Heart left ventricle (tissue), 16 donors: ENCODE measurements around the gene TBC1D1. TPM values are rescaled to one million over a fixed set of nuclear protein-coding genes. Genes with fewer than 3 reads are reported as not detected.
A peak's percentile ranks its signal among the peaks of the same experiment; 100 is the strongest.

Experiments
- ATAC-seq, 4 donors: fragments of 200-7000 bp; cut with Tn5 transposase; one replicate each; pipeline ENCODE4 v1.9.1; 2020 to 2022; ENCODE audit warnings: moderate library complexity in 4 of 4, mild to moderate bottlenecking in 3 of 4, moderate number of reproducible peaks in 1 of 4
- DNase-seq, 5 donors: peaks; one replicate each; pipeline ENCODE4 v3.0.0-alpha.2; 2020
- H3K27ac ChIP-seq, 12 donors: fragments of 200-600 bp; sonication (generic) in 4 of 12; one replicate each; pipeline versions ENCODE4 v1.5.0 to v1.8.0; 2016 to 2022; ENCODE audit warnings: mild to moderate bottlenecking in 2 of 12
- H3K27me3 ChIP-seq, 9 donors: fragments of 200-600 bp; sonication (generic) in 2 of 9; one replicate each; pipeline versions ENCODE4 v1.5.1 to v1.8.0; 2016 to 2022; ENCODE audit warnings: mild to moderate bottlenecking in 3 of 9
- H3K36me3 ChIP-seq, 9 donors: fragments of 200-600 bp; sonication (generic) in 2 of 9; one replicate each; pipeline versions ENCODE4 v1.5.0 to v1.8.0; 2018 to 2022; ENCODE audit warnings: mild to moderate bottlenecking in 2 of 9
- H3K4me1 ChIP-seq, 12 donors: fragments of 200-600 bp; sonication (generic) in 4 of 12; one replicate each; pipeline versions ENCODE4 v1.5.0 to v1.8.0; 2016 to 2022; ENCODE audit warnings: mild to moderate bottlenecking in 3 of 12
- H3K4me3 ChIP-seq, 12 donors: fragments of 200-600 bp; sonication (generic) in 4 of 12; one replicate each; pipeline versions ENCODE4 v1.5.0 to v1.8.0; 2017 to 2022; ENCODE audit warnings: mild to moderate bottlenecking in 9 of 12, moderate library complexity in 4 of 12
- H3K9me3 ChIP-seq, 12 donors: fragments of 200-600 bp; sonication (generic) in 4 of 12; one replicate each; pipeline versions ENCODE4 v1.5.0 to v1.8.0; 2016 to 2022; ENCODE audit warnings: mild to moderate bottlenecking in 1 of 12
- POLR2A ChIP-seq, 2 donors: fragments of 450-650 bp; IDR thresholded peaks; one replicate each; pipeline ENCODE4 v1.6.1; 2017; ENCODE audit warnings: antibody characterized with exemption in 2 of 2, mild to moderate bottlenecking in 2 of 2, moderate library complexity in 2 of 2
- WGBS, 4 donors: extraction: QIAGEN DNeasy Blood & Tissue Kit in 2 of 4; methylation state at CpG; one replicate each; pipeline versions ENCODE4 v1.1.5 to v1.1.7; 2013 to 2018; 5-methylcytosine and 5-hydroxymethylcytosine counted together
- intact Hi-C, 10 donors: fragments of 100-400 bp; cut with DNase I; formaldehyde crosslinking; loops; one replicate each; pipeline versions ENCODE4 v1.11.1 to v1.14.2; 2022
- polyA plus RNA-seq, 2 donors: library from polyadenylated mRNA; stranded (reverse); fragments of 200-250 nt; gene quantifications; one replicate each; pipeline ENCODE4 v1.2.3, GENCODE V29; 2013
- total RNA-seq, 9 donors: library from RNA; depleted of rRNA in 2 of 9; stranded (reverse); fragments of >200 nt in 2 of 9; fragmentation: NEBNext Ultra II Directional in 3 of 9; extraction: Animal tissue kit (Norgen Biotek cat#: 25700) in 3 of 9; gene quantifications; one replicate each; pipeline versions ENCODE4 v1.1.0 to v1.2.4, GENCODE V29; 2016 to 2023
- TF ChIP-seq, protein P1 (sequence below), 12 donors: fragments of 200-600 bp; sonication (generic) in 4 of 12; IDR thresholded peaks; one replicate each; pipeline versions ENCODE4 v1.5.0 to v1.8.0; 2018 to 2022; ENCODE audit warnings: antibody characterized with exemption in 12 of 12, mild to moderate bottlenecking in 5 of 12
- donor health status: ischemic (EF 13 %, LVEDD 7.1; RV severe dilation, severe dysfunction).
- donor health status: healthy with polysubstance abuse.
- donor health status: DM: no; HTN: yes; CAD: no.
- donor health status: DM: no; HTN: no; CAD: no.
- donor health status: ischemic (EF 25% LVEDD 6.9; RV normal size, moderate dysfunction).
- donor health status: ischemic (EF 25% LVEDD 5.7; RV mildly dilated, moderate dysfunction).
- donor health status: healthy.
- donor health status: DM: yes; HTN: yes; CAD: no.
- donor health status: ischemic (EF 35%, LVEDD 5.7; RV mildly dilated, moderate dysfunction).
- donor health status: nonischemic (EF 11% LVEDD 7.7; RV severe dilation, severe dysfunction).
- donor health status: DM: yes; HTN: yes; CAD: no.
- donor health status: PGD.
- donor health status: ischemic (EF 29% LVEDD 5.4; RV normal size, mild dysfunction).
- donor health status: nonischemic (EF 23%, LVEDD 6.1; RV moderate dilation, normal function).

Gene TBC1D1
- total and polyA plus RNA-seq, 11 donors, result 81.7 to 269 (median 140) TPM

DNA sequence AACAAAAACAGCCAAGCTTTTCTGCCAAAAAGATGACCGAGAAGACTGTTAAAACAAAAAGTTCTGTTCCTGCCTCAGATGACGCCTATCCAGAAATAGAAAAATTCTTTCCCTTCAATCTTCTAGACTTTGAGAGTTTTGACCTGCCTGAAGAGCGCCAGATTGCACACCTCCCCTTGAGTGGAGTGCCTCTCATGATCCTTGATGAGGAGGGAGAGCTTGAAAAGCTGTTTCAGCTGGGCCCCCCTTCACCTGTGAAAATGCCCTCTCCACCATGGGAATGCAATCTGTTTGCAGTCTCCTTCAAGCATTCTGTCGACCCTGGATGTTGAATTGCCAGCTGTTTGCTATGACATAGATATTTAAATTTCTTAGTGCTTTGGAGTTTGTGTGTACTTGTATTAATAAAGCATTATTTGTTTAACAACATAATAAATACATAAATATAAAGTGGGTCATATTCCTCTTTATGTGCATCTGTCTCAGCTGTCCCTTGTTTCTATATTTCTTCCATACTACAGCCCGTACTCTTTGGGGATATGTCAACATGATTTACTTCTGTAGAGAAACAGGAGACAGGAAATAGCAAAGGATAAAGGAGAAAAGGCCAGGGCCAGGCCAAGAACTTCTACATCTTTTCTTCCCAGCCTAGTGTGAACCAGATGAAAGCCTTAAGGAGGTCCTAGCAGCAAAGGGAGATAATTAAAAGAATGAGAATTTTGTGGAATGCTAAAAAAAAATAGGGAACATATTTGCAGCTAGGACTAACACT lies 70.0 kb downstream of the TBC1D1 start:
- DNase-seq (no peak), ATAC-seq (no peak)
- peaks cover 0 to 14% (median 0%) of the 10 kb centered on the region in 12 donors for H3K4me1 ChIP-seq
- TF ChIP-seq, protein P1, sequence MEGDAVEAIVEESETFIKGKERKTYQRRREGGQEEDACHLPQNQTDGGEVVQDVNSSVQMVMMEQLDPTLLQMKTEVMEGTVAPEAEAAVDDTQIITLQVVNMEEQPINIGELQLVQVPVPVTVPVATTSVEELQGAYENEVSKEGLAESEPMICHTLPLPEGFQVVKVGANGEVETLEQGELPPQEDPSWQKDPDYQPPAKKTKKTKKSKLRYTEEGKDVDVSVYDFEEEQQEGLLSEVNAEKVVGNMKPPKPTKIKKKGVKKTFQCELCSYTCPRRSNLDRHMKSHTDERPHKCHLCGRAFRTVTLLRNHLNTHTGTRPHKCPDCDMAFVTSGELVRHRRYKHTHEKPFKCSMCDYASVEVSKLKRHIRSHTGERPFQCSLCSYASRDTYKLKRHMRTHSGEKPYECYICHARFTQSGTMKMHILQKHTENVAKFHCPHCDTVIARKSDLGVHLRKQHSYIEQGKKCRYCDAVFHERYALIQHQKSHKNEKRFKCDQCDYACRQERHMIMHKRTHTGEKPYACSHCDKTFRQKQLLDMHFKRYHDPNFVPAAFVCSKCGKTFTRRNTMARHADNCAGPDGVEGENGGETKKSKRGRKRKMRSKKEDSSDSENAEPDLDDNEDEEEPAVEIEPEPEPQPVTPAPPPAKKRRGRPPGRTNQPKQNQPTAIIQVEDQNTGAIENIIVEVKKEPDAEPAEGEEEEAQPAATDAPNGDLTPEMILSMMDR (IDR thresholded peaks at IDR 0.05), result no peak
- no peak for TF ChIP-seq POLR2A (IDR thresholded peaks at IDR 0.05)
- H3K27ac ChIP-seq, result peak overlapping the region in 1 of 12 donors; percentile 4
- no peaks in the 10 kb centered on the region for H3K9me3 ChIP-seq
- H3K36me3 ChIP-seq, result no peaks in the 10 kb centered on the region
- 66 to 78% (median 75%) methylated on average over 5 of the region's 5 CpGs for WGBS, 4 donors
- intact Hi-C loops, result no loop called here
- no peaks in the 10 kb centered on the region for H3K27me3 ChIP-seq
- H3K4me3 ChIP-seq, result no peak overlapping the region

DNA sequence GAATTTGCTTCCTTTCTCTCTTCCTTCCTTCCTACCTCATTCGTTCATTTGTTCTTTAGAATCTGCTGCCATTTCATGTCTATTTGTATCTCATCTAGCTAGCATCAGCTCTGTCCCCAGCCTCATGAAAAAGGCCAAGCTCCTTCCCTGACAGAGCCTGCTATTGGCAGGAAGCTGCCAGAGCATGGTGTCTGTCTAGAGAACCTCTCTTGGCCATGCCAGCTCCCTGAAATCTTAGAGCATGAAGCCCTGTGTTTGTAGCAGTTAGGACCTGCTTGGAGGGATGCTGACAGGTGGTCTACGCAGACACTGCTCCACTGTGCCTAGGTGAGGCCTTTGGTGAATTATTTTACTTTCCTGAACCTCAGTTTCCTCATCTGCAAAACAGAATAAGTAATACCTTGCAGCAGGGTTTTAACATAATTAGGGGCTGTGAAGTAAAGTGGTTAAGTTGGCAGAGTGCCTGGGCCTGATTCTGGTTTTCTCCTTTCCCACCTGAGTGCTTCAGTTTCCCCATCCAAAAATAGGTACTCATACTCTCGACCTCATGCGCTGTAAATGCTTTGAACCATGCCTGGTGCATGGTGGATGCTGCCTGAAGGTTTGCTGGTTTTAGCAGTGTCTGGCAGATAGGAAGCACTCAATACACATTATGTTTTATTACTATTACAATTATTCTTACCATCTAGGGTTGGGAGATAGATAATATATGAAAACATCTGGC lies 74.0 kb downstream of the TBC1D1 start:
- no peak overlapping the region for H3K4me3 ChIP-seq
- H3K27me3 ChIP-seq, result no peaks in the 10 kb centered on the region
- TF ChIP-seq, protein P1 (IDR thresholded peaks at IDR 0.05), result no peak
- no peak for TF ChIP-seq POLR2A (IDR thresholded peaks at IDR 0.05)
- DNase-seq (no peak), ATAC-seq (peak in 1 of 4 donors; percentile 36)
- H3K36me3 ChIP-seq, result no peaks in the 10 kb centered on the region
- peaks cover 0 to 35% (median 9%) of the 10 kb centered on the region in 12 donors for H3K4me1 ChIP-seq
- no peaks in the 10 kb centered on the region for H3K9me3 ChIP-seq
- peak overlapping the region in 1 of 12 donors; percentile 38 for H3K27ac ChIP-seq
- 69 to 79% (median 77%) methylated on average over 4 of the region's 4 CpGs for WGBS, 4 donors
- intact Hi-C loops, result loop anchor here in 1 of 10 donors (5.0 kb wide), 2 partner anchors 73 to 143 kb away; partner anchors contain the start of gene TBC1D1

DNA sequence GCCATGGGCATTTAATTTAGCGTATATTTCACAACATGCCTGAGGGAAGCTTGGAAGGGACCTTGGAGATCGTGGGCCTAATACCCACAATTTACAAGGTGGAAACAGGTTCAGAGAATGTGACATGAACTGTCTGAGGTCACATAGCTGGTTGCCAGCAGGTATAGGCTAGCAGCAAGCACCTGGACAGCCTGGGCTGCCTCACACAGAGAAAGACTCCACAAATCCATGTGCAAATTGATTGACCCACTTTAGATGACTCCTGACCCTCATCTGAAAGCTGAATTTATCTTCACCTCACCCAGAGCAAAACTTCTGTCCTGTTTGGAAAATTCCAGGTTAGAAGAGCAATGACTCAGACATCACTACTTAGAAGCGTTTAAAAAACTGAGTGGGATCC lies 75.2 kb downstream of the TBC1D1 start:
- H3K27ac ChIP-seq, result peak overlapping the region in 1 of 12 donors; percentile 38
- no peak for ATAC-seq
- DNase-seq, result no peak
- H3K4me1 ChIP-seq, result peaks cover 0 to 47% (median 19%) of the 10 kb centered on the region in 12 donors
- H3K4me3 ChIP-seq, result no peak overlapping the region
- no peaks in the 10 kb centered on the region for H3K36me3 ChIP-seq
- no peaks in the 10 kb centered on the region for H3K9me3 ChIP-seq
- intact Hi-C loops, result loop anchor here in 1 of 10 donors (5.0 kb wide), 2 partner anchors 74 to 144 kb away; partner anchors contain the start of gene TBC1D1
- TF ChIP-seq POLR2A (IDR thresholded peaks at IDR 0.05), result no peak
- TF ChIP-seq, protein P1 (IDR thresholded peaks at IDR 0.05), result no peak
- H3K27me3 ChIP-seq, result no peaks in the 10 kb centered on the region
- WGBS, 4 donors, result 94 to 97% (median 95%) methylated on average over 3 of the region's 3 CpGs

DNA sequence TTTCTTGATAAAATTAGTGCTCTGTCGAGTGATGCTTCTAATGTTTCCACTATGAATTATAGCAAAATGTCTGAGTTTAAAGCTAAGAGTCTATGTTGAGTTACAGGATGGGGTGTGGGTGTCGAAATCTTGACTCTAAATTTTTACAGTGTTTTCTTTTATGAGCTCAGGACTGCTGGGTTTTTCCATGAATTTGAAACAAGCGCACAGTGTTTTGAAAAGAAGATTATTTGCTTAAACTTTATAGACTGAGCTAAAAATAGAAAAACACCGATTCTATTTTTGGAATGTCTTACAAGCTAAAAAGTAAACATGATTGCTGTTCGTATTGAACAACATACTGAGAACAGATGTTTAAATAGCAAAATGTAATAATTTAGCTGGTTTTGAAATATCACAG lies 76.9 kb downstream of the TBC1D1 start:
- H3K4me3 ChIP-seq, result no peak overlapping the region
- peak overlapping the region in 4 of 12 donors; percentile 4 to 63 (median 26) for H3K27ac ChIP-seq
- H3K4me1 ChIP-seq, result peaks cover 0 to 49% (median 19%) of the 10 kb centered on the region in 12 donors
- DNase-seq (no peak), ATAC-seq (no peak)
- intact Hi-C loops, result loop anchor here in 1 of 10 donors (5.0 kb wide), 2 partner anchors 75 to 145 kb away; partner anchors contain the start of gene TBC1D1
- 39 to 47% (median 45%) methylated on average over 5 of the region's 5 CpGs for WGBS, 4 donors
- no peaks in the 10 kb centered on the region for H3K9me3 ChIP-seq
- TF ChIP-seq, protein P1 (IDR thresholded peaks at IDR 0.05), result no peak
- TF ChIP-seq POLR2A (IDR thresholded peaks at IDR 0.05), result no peak
- H3K27me3 ChIP-seq, result no peaks in the 10 kb centered on the region
- H3K36me3 ChIP-seq, result no peaks in the 10 kb centered on the region
